ENCODE results near the gene CRLF1. TPM values are rescaled to one million over a fixed set of nuclear protein-coding genes. Genes with fewer than 3 reads are reported as not detected.

CRLF1 gene
- polyA plus RNA-seq, 2 of the 4 experiments (the other 2 are of a cell fraction): 0.37 to 2.5 TPM

DNA sequence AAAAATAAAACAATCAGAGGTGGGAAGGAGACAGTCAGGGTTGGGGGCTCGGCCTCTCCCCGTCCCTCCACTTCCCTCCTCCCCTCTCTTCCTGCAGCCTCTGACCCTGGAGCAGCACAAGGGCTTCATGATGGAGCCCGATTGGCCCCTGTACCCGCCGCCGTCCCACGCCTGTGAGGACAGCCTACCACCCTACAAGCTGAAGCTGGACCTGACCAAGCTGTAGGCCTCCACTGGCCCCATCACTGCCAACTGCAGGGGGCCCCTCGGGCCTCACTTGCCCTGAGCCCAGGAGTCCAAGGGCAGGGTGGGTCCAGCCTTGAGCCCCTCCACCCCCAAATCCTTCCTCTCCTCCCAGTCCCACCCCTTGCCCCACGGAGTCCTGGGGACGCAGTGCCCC is 13.7 kb upstream of the CRLF1 start:
- Histone ChIP-seq H3K4me1 (no peaks in the 10 kb centered on the region), H3K4me2 (no peak overlapping the region), H3K4me3 (no peak overlapping the region), H3K9me3 (no peaks in the 10 kb centered on the region), H3K27ac (no peak overlapping the region)
- ATAC-seq (no peak; a peak in 1 of 6 replicates), FAIRE-seq (no peak), DNase-seq (ENCODE audit: low read depth in 1 of 2, low spot score in 1 of 2) (no peak)
- 89% methylated on average over 7 of the region's 10 CpGs for WGBS (ENCODE audit: missing lambda C conversion rate)
- POLR2A ChIA-PET: no interaction called here
- TF ChIP-seq FOXS1 (CRISPR knock-in tag; IDR thresholded peaks at IDR 0.05) (no peak), CHD4 (IDR thresholded peaks at IDR 0.05; ENCODE audit: borderline replicate concordance) (no peak), HEYL (CRISPR knock-in tag; IDR thresholded peaks at IDR 0.05) (no peak), HOXA7 (CRISPR knock-in tag; IDR thresholded peaks at IDR 0.05) (no peak), EHF (CRISPR knock-in tag; IDR thresholded peaks at IDR 0.05) (no peak)
- CTCF ChIA-PET: no interaction called here

DNA sequence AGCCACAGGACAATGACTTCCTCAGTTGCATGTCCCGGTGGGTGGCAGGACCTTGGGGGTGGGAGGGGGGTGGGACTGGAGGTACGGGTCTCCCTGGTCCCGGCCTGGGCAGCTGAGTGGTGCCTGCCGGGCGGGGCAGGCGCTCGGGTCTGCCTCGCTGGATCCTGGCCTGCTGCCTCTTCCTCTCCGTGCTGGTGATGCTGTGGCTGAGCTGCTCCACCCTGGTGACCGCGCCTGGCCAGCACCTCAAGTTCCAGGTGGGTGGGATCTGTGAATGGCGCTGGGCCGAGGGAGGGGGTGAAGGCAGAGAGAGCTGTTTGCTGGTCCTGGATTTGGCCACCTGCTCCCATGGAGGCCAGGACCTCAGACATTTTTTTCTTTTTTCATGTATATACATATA is 11.6 kb upstream of the CRLF1 start:
- Histone ChIP-seq H3K4me1 (0 out of 3 replicates have a peak, but pooled peaks cover under 1% of the 10 kb centered on the region), H3K27ac (no peak overlapping the region), H3K4me2 (no peak overlapping the region), H3K4me3 (no peak overlapping the region), H3K9me3 (no peaks in the 10 kb centered on the region)
- ATAC-seq (no peak), FAIRE-seq (no peak), DNase-seq (ENCODE audit: low read depth in 1 of 2, low spot score in 1 of 2) (no peak)
- POLR2A ChIA-PET: no interaction called here
- CTCF ChIA-PET: no interaction called here
- 88% methylated on average over 4 of the region's 13 CpGs for WGBS (ENCODE audit: missing lambda C conversion rate)
- TF ChIP-seq EP300 (IDR thresholded peaks at IDR 0.05) (no peak), HOXB13 (CRISPR knock-in tag; IDR thresholded peaks at IDR 0.05; ENCODE audit: low read depth) (no peak), RCOR1 (IDR thresholded peaks at IDR 0.05; ENCODE audit: low read depth, low read length) (no peak), HEYL (CRISPR knock-in tag; IDR thresholded peaks at IDR 0.05) (no peak), PHF8 (IDR thresholded peaks at IDR 0.05; ENCODE audit: borderline replicate concordance, low read depth) (no peak)

- no peak overlapping the region for H3K27ac ChIP-seq
- DNase-seq (ENCODE audit: low read depth in 1 of 2, low spot score in 1 of 2): no peak
- 0 out of 3 replicates have a peak, but pooled peaks cover 3% of the 10 kb centered on the region for H3K4me1 ChIP-seq
- no peak for FAIRE-seq
- H3K9me3 ChIP-seq: no peaks in the 10 kb centered on the region
- CTCF ChIA-PET: no interaction called here
- H3K4me3 ChIP-seq: no peak overlapping the region
- TF ChIP-seq REST (IDR thresholded peaks at IDR 0.05) (no peak), HEYL (CRISPR knock-in tag; IDR thresholded peaks at IDR 0.05) (no peak), RFX5 (IDR thresholded peaks at IDR 0.05) (no peak), MAFK (IDR thresholded peaks at IDR 0.05; ENCODE audit: partially characterized antibody) (no peak)
- H3K4me2 ChIP-seq: no peak overlapping the region
- no peak for ATAC-seq
- POLR2A ChIA-PET: no interaction called here
Measured at GRCh38 chr19:18617562-18617961, 11.0 kb upstream of the CRLF1 start.

DNA sequence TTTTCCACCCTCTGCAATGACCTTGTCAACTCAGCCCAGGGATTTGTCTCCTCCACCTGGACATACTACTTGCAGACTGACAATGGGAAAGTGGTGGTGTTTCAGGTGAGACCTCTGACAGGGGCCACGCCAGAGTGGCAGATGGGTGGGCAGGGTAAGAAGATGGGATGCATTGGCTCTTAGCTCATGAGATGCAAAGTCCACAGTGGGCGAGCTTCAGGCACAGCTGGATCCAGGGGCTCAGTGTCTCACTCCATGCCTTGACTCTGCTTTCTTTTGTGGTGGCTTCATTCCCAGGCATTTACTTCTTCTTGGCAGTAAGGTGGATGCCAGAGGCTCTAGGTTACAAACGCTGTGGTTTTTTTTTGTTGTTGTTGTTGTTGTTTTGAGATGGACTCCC is 9.4 kb upstream of the CRLF1 start:
- H3K4me3 ChIP-seq: no peak overlapping the region
- H3K9me3 ChIP-seq: no peaks in the 10 kb centered on the region
- H3K4me2 ChIP-seq: no peak overlapping the region
- FAIRE-seq (no peak), ATAC-seq (no peak), DNase-seq (ENCODE audit: low read depth in 1 of 2, low spot score in 1 of 2) (no peak)
- H3K27ac ChIP-seq: no peak overlapping the region
- ChIA-PET CTCF (interaction anchor here (0.6 to 1.0 kb wide), 2 partner anchors 25 to 86 kb away, joined by 3 read pairs; no protein-coding TSS in a partner anchor), POLR2A (no interaction called here)
- peaks cover 11% of the 10 kb centered on the region; the same call in 2 of the 3 replicates for H3K4me1 ChIP-seq
- 60% methylated on average over 3 of the region's 3 CpGs for WGBS (ENCODE audit: missing lambda C conversion rate)
- no peak for TF ChIP-seq E2F6 (IDR thresholded peaks at IDR 0.05; ENCODE audit: borderline replicate concordance, low read depth)
- no peak for TF ChIP-seq MAFK (IDR thresholded peaks at IDR 0.05; ENCODE audit: partially characterized antibody)
- no peak for TF ChIP-seq NFE2L2 (conservative IDR thresholded peaks at IDR 0.05; ENCODE audit: low read length)
- no peak for TF ChIP-seq EHMT2 (IDR thresholded peaks at IDR 0.05; ENCODE audit: low read depth)
- TF ChIP-seq, protein P1, sequence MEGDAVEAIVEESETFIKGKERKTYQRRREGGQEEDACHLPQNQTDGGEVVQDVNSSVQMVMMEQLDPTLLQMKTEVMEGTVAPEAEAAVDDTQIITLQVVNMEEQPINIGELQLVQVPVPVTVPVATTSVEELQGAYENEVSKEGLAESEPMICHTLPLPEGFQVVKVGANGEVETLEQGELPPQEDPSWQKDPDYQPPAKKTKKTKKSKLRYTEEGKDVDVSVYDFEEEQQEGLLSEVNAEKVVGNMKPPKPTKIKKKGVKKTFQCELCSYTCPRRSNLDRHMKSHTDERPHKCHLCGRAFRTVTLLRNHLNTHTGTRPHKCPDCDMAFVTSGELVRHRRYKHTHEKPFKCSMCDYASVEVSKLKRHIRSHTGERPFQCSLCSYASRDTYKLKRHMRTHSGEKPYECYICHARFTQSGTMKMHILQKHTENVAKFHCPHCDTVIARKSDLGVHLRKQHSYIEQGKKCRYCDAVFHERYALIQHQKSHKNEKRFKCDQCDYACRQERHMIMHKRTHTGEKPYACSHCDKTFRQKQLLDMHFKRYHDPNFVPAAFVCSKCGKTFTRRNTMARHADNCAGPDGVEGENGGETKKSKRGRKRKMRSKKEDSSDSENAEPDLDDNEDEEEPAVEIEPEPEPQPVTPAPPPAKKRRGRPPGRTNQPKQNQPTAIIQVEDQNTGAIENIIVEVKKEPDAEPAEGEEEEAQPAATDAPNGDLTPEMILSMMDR (IDR thresholded peaks at IDR 0.05): no peak
- TF ChIP-seq EP300 (IDR thresholded peaks at IDR 0.05): no peak
- TF ChIP-seq KDM5A (IDR thresholded peaks at IDR 0.05): no peak
- no peak for TF ChIP-seq BHLHE40 (IDR thresholded peaks at IDR 0.05; ENCODE audit: low read depth, low read length)
- no peak for TF ChIP-seq TFCP2L1 (CRISPR knock-in tag; IDR thresholded peaks at IDR 0.05)
- no peak for TF ChIP-seq MAX (IDR thresholded peaks at IDR 0.05)
- TF ChIP-seq ZFP36 (IDR thresholded peaks at IDR 0.05; ENCODE audit: borderline replicate concordance, partially characterized antibody): no peak
- no peak for TF ChIP-seq GATA3 (IDR thresholded peaks at IDR 0.05; ENCODE audit: borderline replicate concordance)
- TF ChIP-seq CEBPB (IDR thresholded peaks at IDR 0.05): no peak
- no peak for TF ChIP-seq BCL3 (IDR thresholded peaks at IDR 0.05)
